Measurements from ENCODE around the gene CYP2C19.
"Not testable (repeated sequence)": the region's sequence is repeated elsewhere in the genome, so short reads cannot be mapped to it uniquely, and the experiment has no call there.

The CYP2C19 gene

GRCh38 chr10:94878649-94879048, 116.2 kb downstream of the CYP2C19 start:
- H3K4me3 ChIP-seq (ENCODE audit: extremely low read depth, insufficient read depth, low read length, poor library complexity, severe bottlenecking): no peak overlapping the region
- WGBS, 2 experiments (ENCODE audit: insufficient coverage in 2 of 2): no CpG with 5 or more reads among the region's 1 CpG
- H3K27ac ChIP-seq (ENCODE audit: low read depth, low read length, severe bottlenecking): no peak overlapping the region
- H3K4me1 ChIP-seq (ENCODE audit: control insufficient read depth, insufficient read depth, low read length, poor library complexity, severe bottlenecking): no peaks in the 10 kb centered on the region
- H3K36me3 ChIP-seq (ENCODE audit: control insufficient read depth, insufficient read depth, low read length): no peaks in the 10 kb centered on the region
- H3K9me3 ChIP-seq (ENCODE audit: control insufficient read depth, low read length): no peaks in the 10 kb centered on the region

- Histone ChIP-seq H3K4me1 (ENCODE audit: control insufficient read depth, insufficient read depth, low read length, poor library complexity, severe bottlenecking) (no peaks in the 10 kb centered on the region), H3K27ac (ENCODE audit: low read depth, low read length, severe bottlenecking) (no peak overlapping the region), H3K9me3 (ENCODE audit: control insufficient read depth, low read length) (no peaks in the 10 kb centered on the region), H3K4me3 (ENCODE audit: extremely low read depth, insufficient read depth, low read length, poor library complexity, severe bottlenecking) (no peak overlapping the region), H3K36me3 (ENCODE audit: control insufficient read depth, insufficient read depth, low read length) (no peaks in the 10 kb centered on the region)
- 91 to 100% methylated on average over 1 of the region's 1 CpG for WGBS, 2 experiments (ENCODE audit: insufficient coverage in 2 of 2)
Observed at GRCh38 chr10:94879214-94879613, 116.7 kb downstream of the CYP2C19 start.

GRCh38 chr10:94889123-94889522, 126.6 kb downstream of the CYP2C19 start:
- Histone ChIP-seq H3K4me3 (ENCODE audit: extremely low read depth, insufficient read depth, low read length, poor library complexity, severe bottlenecking) (no peak overlapping the region), H3K36me3 (ENCODE audit: control insufficient read depth, insufficient read depth, low read length) (no peaks in the 10 kb centered on the region), H3K27ac (ENCODE audit: low read depth, low read length, severe bottlenecking) (no peak overlapping the region), H3K4me1 (ENCODE audit: control insufficient read depth, insufficient read depth, low read length, poor library complexity, severe bottlenecking) (no peaks in the 10 kb centered on the region), H3K9me3 (ENCODE audit: control insufficient read depth, low read length) (no peaks in the 10 kb centered on the region)
- 80 to 100% methylated on average over 3 of the region's 3 CpGs for WGBS, 2 experiments (ENCODE audit: insufficient coverage in 2 of 2)

GRCh38 chr10:94890264-94891022, 128.0 kb downstream of the CYP2C19 start:
- Histone ChIP-seq H3K27ac (ENCODE audit: low read depth, low read length, severe bottlenecking) (no peak overlapping the region), H3K9me3 (ENCODE audit: control insufficient read depth, low read length) (no peaks in the 10 kb centered on the region), H3K4me1 (ENCODE audit: control insufficient read depth, insufficient read depth, low read length, poor library complexity, severe bottlenecking) (no peaks in the 10 kb centered on the region), H3K4me3 (ENCODE audit: extremely low read depth, insufficient read depth, low read length, poor library complexity, severe bottlenecking) (no peak overlapping the region), H3K36me3 (ENCODE audit: control insufficient read depth, insufficient read depth, low read length) (no peaks in the 10 kb centered on the region)
- WGBS, 2 experiments (ENCODE audit: insufficient coverage in 2 of 2): 75 to 87% methylated on average over 2 to 4 of the region's 4 CpGs

- H3K9me3 ChIP-seq (ENCODE audit: control insufficient read depth, low read length); H3K27ac ChIP-seq (ENCODE audit: low read depth, low read length, severe bottlenecking); H3K4me1 ChIP-seq (ENCODE audit: control insufficient read depth, insufficient read depth, low read length, poor library complexity, severe bottlenecking); H3K4me3 ChIP-seq (ENCODE audit: extremely low read depth, insufficient read depth, low read length, poor library complexity, severe bottlenecking); H3K36me3 ChIP-seq (ENCODE audit: control insufficient read depth, insufficient read depth, low read length): not testable (repeated sequence)
- 65 to 71% methylated on average over 7 of the region's 7 CpGs for WGBS, 2 experiments (ENCODE audit: insufficient coverage in 2 of 2)
Observed at GRCh38 chr10:94898414-94898813, 135.9 kb downstream of the CYP2C19 start.

GRCh38 chr10:94902080-94902479, 139.6 kb downstream of the CYP2C19 start:
- Histone ChIP-seq H3K36me3 (ENCODE audit: control insufficient read depth, insufficient read depth, low read length) (no peaks in the 10 kb centered on the region), H3K4me1 (ENCODE audit: control insufficient read depth, insufficient read depth, low read length, poor library complexity, severe bottlenecking) (no peaks in the 10 kb centered on the region), H3K4me3 (ENCODE audit: extremely low read depth, insufficient read depth, low read length, poor library complexity, severe bottlenecking) (no peak overlapping the region), H3K27ac (ENCODE audit: low read depth, low read length, severe bottlenecking) (no peak overlapping the region), H3K9me3 (ENCODE audit: control insufficient read depth, low read length) (no peaks in the 10 kb centered on the region)
- no CpG with 5 or more reads among the region's 1 CpG for WGBS, 2 experiments (ENCODE audit: insufficient coverage in 2 of 2)

GRCh38 chr10:94902570-94902969, 140.1 kb downstream of the CYP2C19 start:
- no peaks in the 10 kb centered on the region for H3K36me3 ChIP-seq (ENCODE audit: control insufficient read depth, insufficient read depth, low read length)
- no peak overlapping the region for H3K27ac ChIP-seq (ENCODE audit: low read depth, low read length, severe bottlenecking)
- H3K9me3 ChIP-seq (ENCODE audit: control insufficient read depth, low read length): no peaks in the 10 kb centered on the region
- H3K4me1 ChIP-seq (ENCODE audit: control insufficient read depth, insufficient read depth, low read length, poor library complexity, severe bottlenecking): no peaks in the 10 kb centered on the region
- WGBS, 2 experiments (ENCODE audit: insufficient coverage in 2 of 2): no CpG with 5 or more reads among the region's 1 CpG
- H3K4me3 ChIP-seq (ENCODE audit: extremely low read depth, insufficient read depth, low read length, poor library complexity, severe bottlenecking): no peak overlapping the region
